ENCODE data around the gene PCLAF.
"Not testable (repeated sequence)": the region's sequence is repeated elsewhere in the genome, so short reads cannot be mapped to it uniquely, and the experiment has no call there.

Gene PCLAF

GRCh38 chr15:64381000-64381751 is at the start of gene PCLAF:
Gene PCLAF, minus strand, starts transcription at chr15:64381441. Its CDS starts 70 bp downstream, at chr15:64381371.
- peak; percentile 97 to 98 for DNase-seq (ENCODE audit: low read depth in 1 of 2, low spot score in 1 of 2)
- TF ChIP-seq JUND (IDR thresholded peaks at IDR 0.05; ENCODE audit: low read depth): no peak
- in situ Hi-C loops (cut with HindIII; ENCODE audit: low pct_unique_long_range_greater_than_20kb, low sequenced_read_pairs): no loop called here

- in situ Hi-C loops (cut with HindIII; ENCODE audit: low pct_unique_long_range_greater_than_20kb, low sequenced_read_pairs): no loop called here
- DNase-seq (ENCODE audit: low read depth in 1 of 2, low spot score in 1 of 2): no peak
- no peak for TF ChIP-seq JUND (IDR thresholded peaks at IDR 0.05; ENCODE audit: low read depth)
These were observed 48.9 kb upstream of the PCLAF start for GRCh38 chr15:64430000-64430735.

- in situ Hi-C loops (cut with HindIII; ENCODE audit: low pct_unique_long_range_greater_than_20kb, low sequenced_read_pairs): no loop called here
- TF ChIP-seq JUND (IDR thresholded peaks at IDR 0.05; ENCODE audit: low read depth): no peak
- no peak for DNase-seq (ENCODE audit: low read depth in 1 of 2, low spot score in 1 of 2)
These were observed 48.2 kb upstream of the PCLAF start for GRCh38 chr15:64429448-64429847.

GRCh38 chr15:64426845-64427465 is 45.7 kb upstream of the PCLAF start:
- peak in 1 of 2 experiments; percentile 32 for DNase-seq (ENCODE audit: low read depth in 1 of 2, low spot score in 1 of 2)
- in situ Hi-C loops (cut with HindIII; ENCODE audit: low pct_unique_long_range_greater_than_20kb, low sequenced_read_pairs): no loop called here
- TF ChIP-seq JUND (IDR thresholded peaks at IDR 0.05; ENCODE audit: low read depth): no peak

GRCh38 chr15:64425221-64425620 is 44.0 kb upstream of the PCLAF start:
- in situ Hi-C loops (cut with HindIII; ENCODE audit: low pct_unique_long_range_greater_than_20kb, low sequenced_read_pairs): no loop called here
- TF ChIP-seq JUND (IDR thresholded peaks at IDR 0.05; ENCODE audit: low read depth): no peak
- DNase-seq (ENCODE audit: low read depth in 1 of 2, low spot score in 1 of 2): no peak

- DNase-seq (ENCODE audit: low read depth in 1 of 2, low spot score in 1 of 2): no peak
- TF ChIP-seq JUND (IDR thresholded peaks at IDR 0.05; ENCODE audit: low read depth): no peak
- in situ Hi-C loops (cut with HindIII; ENCODE audit: low pct_unique_long_range_greater_than_20kb, low sequenced_read_pairs): no loop called here
These were observed 42.7 kb upstream of the PCLAF start for GRCh38 chr15:64423970-64424369.

- no peak for TF ChIP-seq JUND (IDR thresholded peaks at IDR 0.05; ENCODE audit: low read depth)
- in situ Hi-C loops (cut with HindIII; ENCODE audit: low pct_unique_long_range_greater_than_20kb, low sequenced_read_pairs): no loop called here
- no peak for DNase-seq (ENCODE audit: low read depth in 1 of 2, low spot score in 1 of 2)
These were observed 41.5 kb upstream of the PCLAF start for GRCh38 chr15:64422697-64423096.

GRCh38 chr15:64412216-64412615 is 31.0 kb upstream of the PCLAF start:
- no peak for DNase-seq (ENCODE audit: low read depth in 1 of 2, low spot score in 1 of 2)
- TF ChIP-seq JUND (IDR thresholded peaks at IDR 0.05; ENCODE audit: low read depth): no peak
- in situ Hi-C loops (cut with HindIII; ENCODE audit: low pct_unique_long_range_greater_than_20kb, low sequenced_read_pairs): no loop called here

GRCh38 chr15:64400583-64400982 is 19.3 kb upstream of the PCLAF start:
- in situ Hi-C loops (cut with HindIII; ENCODE audit: low pct_unique_long_range_greater_than_20kb, low sequenced_read_pairs): no loop called here
- no peak for TF ChIP-seq JUND (IDR thresholded peaks at IDR 0.05; ENCODE audit: low read depth)
- DNase-seq (ENCODE audit: low read depth in 1 of 2, low spot score in 1 of 2): no peak

- in situ Hi-C loops (cut with HindIII; ENCODE audit: low pct_unique_long_range_greater_than_20kb, low sequenced_read_pairs): no loop called here
- DNase-seq (ENCODE audit: low read depth in 1 of 2, low spot score in 1 of 2): no peak
- TF ChIP-seq JUND (IDR thresholded peaks at IDR 0.05; ENCODE audit: low read depth): no peak
These were observed 17.3 kb upstream of the PCLAF start for GRCh38 chr15:64398575-64398974.

- TF ChIP-seq JUND (IDR thresholded peaks at IDR 0.05; ENCODE audit: low read depth): no peak
- no peak for DNase-seq (ENCODE audit: low read depth in 1 of 2, low spot score in 1 of 2)
- in situ Hi-C loops (cut with HindIII; ENCODE audit: low pct_unique_long_range_greater_than_20kb, low sequenced_read_pairs): no loop called here
These were observed 15.5 kb upstream of the PCLAF start for GRCh38 chr15:64396789-64397188.

GRCh38 chr15:64392471-64392870 is 11.2 kb upstream of the PCLAF start:
- in situ Hi-C loops (cut with HindIII; ENCODE audit: low pct_unique_long_range_greater_than_20kb, low sequenced_read_pairs); DNase-seq (ENCODE audit: low read depth in 1 of 2, low spot score in 1 of 2): not testable (repeated sequence)

GRCh38 chr15:64389036-64389435 is 7.8 kb upstream of the PCLAF start:
- DNase-seq (ENCODE audit: low read depth in 1 of 2, low spot score in 1 of 2): no peak
- in situ Hi-C loops (cut with HindIII; ENCODE audit: low pct_unique_long_range_greater_than_20kb, low sequenced_read_pairs): no loop called here
- no peak for TF ChIP-seq JUND (IDR thresholded peaks at IDR 0.05; ENCODE audit: low read depth)

Data from T47D (cell line).